AG04450 (cell line): ENCODE measurements around the gene GBA2. TPM values are rescaled to one million over a fixed set of nuclear protein-coding genes. Genes with fewer than 3 reads are reported as not detected.

Experiments
- CTCF ChIA-PET: fragments of 300-600, 350-600 bp; formaldehyde crosslinking; extraction: SDS; loops from one replicate; lab custom pipeline; 2022; ENCODE audit warnings: antibody characterized with exemption, inconsistent platforms; lab: Charles Lee
- POLR2A ChIA-PET: fragments of 350-600 bp; formaldehyde crosslinking; extraction: SDS; loops from one replicate; lab custom pipeline; 2021; ENCODE audit warnings: antibody characterized with exemption, inconsistent platforms; lab: Yijun Ruan, JAX
- DNase-seq: peaks from one replicate; pipeline ENCODE4 v3.0.0-alpha.2; 2011; ENCODE audit warnings: low read depth, low spot score
- H3K27ac ChIP-seq: one replicate; pipeline ENCODE4 v1.5.1; 2012; ENCODE audit warnings: low read depth, low read length, control low read depth
- H3K27me3 ChIP-seq: one replicate; pipeline ENCODE4 v1.6.0; 2012; ENCODE audit warnings: low read length; ENCODE audit not compliant: control insufficient read depth, insufficient read depth
- H3K4me3 ChIP-seq: 2 replicates; pipeline ENCODE4 v1.5.1; 2011; ENCODE audit warnings: mild to moderate bottlenecking, low read depth, low read length, control low read depth
- H3K9me3 ChIP-seq: 2 replicates; pipeline ENCODE4 v1.5.1; 2012; ENCODE audit warnings: low read length; ENCODE audit not compliant: control insufficient read depth, insufficient read depth
- polyA plus RNA-seq: library from polyadenylated mRNA; depleted of rRNA; stranded (reverse); fragments of >200 nt; gene quantifications from 2 replicates; pipeline ENCODE4 v1.2.3, GENCODE V29; 2011
- TF ChIP-seq, protein P1 (sequence below): IDR thresholded peaks from 2 replicates; pipeline ENCODE4 v1.5.1; 2011; ENCODE audit warnings: low read depth, low read length, control low read depth, inconsistent platforms

GBA2 gene
- polyA plus RNA-seq, 1 experiment: 34.7 TPM

DNA sequence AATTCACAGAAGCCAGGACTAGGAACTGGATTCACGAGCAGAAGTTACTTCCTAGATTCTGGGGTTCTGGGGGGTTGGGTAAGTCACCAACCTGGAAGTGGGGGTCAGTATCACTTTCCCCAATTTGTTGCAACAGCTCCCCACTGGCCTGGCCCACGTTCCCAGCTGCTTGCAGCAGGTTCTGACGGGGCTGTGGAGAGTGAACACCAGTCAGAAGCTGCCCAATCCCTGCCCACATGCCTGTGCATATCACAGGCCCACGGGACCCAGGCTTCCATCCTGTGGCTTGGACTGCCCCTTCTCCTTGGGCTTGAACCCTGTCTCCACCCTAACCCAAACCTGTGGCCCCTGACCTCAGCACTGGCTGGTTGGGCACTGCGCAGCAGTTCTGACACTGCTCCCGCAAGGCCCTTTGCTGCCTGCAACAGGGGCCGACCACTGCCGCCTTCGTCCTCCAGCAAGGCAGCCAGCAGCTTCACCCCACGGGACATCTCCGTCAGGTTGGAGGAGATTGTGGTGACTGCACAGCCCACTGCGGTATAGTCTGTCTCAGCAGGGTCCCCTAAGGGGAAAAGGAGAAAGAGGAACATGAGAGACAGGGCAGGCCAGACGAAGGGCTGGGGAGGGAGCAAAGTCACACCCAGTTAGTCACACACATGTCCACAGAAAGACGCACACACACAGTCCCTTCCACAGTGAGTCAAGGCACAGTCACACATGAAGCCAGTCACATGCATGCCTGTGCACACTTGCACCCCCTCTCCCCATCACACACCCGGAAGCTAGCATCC lies 30.1 kb downstream of the GBA2 start:
- ChIA-PET POLR2A (interaction anchor here (1.4 to 3.1 kb wide), 2 partner anchors 9 to 13 kb away, joined by 4 to 11 read pairs; partner anchors contain the start of genes CREB3 and TLN1), CTCF (interaction anchor here (0.6 to 4.5 kb wide), 3 partner anchors 22 to 1115 kb away, joined by 3 to 24 read pairs (median 17); no protein-coding TSS in a partner anchor)
- TF ChIP-seq, protein P1, sequence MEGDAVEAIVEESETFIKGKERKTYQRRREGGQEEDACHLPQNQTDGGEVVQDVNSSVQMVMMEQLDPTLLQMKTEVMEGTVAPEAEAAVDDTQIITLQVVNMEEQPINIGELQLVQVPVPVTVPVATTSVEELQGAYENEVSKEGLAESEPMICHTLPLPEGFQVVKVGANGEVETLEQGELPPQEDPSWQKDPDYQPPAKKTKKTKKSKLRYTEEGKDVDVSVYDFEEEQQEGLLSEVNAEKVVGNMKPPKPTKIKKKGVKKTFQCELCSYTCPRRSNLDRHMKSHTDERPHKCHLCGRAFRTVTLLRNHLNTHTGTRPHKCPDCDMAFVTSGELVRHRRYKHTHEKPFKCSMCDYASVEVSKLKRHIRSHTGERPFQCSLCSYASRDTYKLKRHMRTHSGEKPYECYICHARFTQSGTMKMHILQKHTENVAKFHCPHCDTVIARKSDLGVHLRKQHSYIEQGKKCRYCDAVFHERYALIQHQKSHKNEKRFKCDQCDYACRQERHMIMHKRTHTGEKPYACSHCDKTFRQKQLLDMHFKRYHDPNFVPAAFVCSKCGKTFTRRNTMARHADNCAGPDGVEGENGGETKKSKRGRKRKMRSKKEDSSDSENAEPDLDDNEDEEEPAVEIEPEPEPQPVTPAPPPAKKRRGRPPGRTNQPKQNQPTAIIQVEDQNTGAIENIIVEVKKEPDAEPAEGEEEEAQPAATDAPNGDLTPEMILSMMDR: no peak
- Histone ChIP-seq H3K4me3 (no peak overlapping the region), H3K9me3 (no peaks in the 10 kb centered on the region), H3K27ac (no peak overlapping the region), H3K27me3 (no peaks in the 10 kb centered on the region)
- DNase-seq: no peak

DNA sequence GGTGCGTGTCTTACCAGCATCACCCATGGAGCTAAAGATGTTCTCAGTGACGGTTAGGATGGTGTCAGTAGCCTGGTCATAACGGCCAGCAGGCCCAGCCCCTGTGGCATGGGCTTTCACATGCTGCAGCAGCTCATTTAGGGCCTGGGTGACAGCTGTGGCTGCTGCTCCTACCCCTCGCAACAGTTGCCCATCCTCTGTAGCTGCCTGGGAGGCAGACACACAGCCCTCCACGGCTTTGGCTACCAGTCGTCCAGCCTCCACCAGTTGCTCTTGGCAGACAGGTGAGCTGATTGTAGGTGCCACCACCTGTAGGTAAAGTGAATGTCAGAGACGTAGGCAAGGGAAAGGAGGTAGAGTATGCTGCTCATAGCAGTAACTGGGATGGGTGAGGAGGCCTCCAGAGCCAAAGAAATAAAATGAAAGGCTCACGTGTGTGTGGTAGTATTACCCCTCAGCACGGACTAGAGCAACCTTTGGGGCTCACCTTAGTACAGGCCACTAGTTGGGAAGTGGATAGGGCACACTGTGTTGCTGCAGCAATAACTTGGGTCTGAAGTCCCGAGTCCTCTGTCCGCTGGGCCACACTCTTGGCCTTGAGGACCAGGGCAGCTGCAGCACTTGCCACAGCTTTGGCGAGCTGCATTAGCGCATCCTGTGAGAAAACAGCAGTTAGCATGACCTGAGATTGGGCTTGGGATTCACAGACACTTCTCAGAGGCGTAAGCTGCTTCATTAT lies 31.7 kb downstream of the GBA2 start:
- CTCF ChIA-PET: interaction anchor here (0.9 to 2.3 kb wide), 2 partner anchors 21 to 58 kb away, joined by 3 to 17 read pairs; no protein-coding TSS in a partner anchor
- TF ChIP-seq, protein P1: no peak
- H3K27ac ChIP-seq: no peak overlapping the region
- DNase-seq: no peak
- POLR2A ChIA-PET: interaction anchor here (1.4 to 3.1 kb wide), 2 partner anchors 11 to 15 kb away, joined by 4 to 11 read pairs; partner anchors contain the start of genes CREB3 and TLN1
- no peak overlapping the region for H3K4me3 ChIP-seq
- H3K27me3 ChIP-seq: no peaks in the 10 kb centered on the region
- H3K9me3 ChIP-seq: no peaks in the 10 kb centered on the region

DNA sequence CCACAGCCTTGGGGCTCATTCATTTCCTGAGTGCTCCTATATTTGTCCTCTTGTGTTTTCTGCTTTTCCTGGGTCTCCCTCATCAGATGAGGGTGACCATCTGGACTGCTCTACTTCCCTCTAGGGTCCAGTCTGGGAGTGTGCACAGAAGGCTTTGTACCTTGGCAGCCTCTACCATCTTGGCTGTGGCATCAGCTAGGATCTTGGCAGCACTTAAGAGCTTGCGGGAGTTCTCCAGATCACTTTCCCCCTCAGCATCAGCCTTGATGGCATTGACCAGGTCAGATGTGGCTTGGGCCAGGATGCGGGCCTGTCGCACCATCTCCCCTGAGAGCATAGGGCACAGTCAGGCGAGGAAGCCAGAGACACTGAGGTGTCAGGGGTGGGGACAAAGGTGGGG lies 32.8 kb downstream of the GBA2 start:
- Histone ChIP-seq H3K27ac (peak overlapping the region; percentile 21), H3K4me3 (no peak overlapping the region), H3K27me3 (no peaks in the 10 kb centered on the region), H3K9me3 (no peaks in the 10 kb centered on the region)
- DNase-seq: no peak
- ChIA-PET POLR2A (interaction anchor here (1.3 to 3.1 kb wide), 2 partner anchors 12 to 19 kb away, joined by 3 to 11 read pairs; no protein-coding TSS in a partner anchor), CTCF (interaction anchor here (0.9 to 1.7 kb wide), 3 partner anchors 11 to 57 kb away, joined by 3 to 10 read pairs (median 4); no protein-coding TSS in a partner anchor)
- TF ChIP-seq, protein P1: 0 out of 2 replicates have a peak, but pooled peaks have one; percentile 12

DNA sequence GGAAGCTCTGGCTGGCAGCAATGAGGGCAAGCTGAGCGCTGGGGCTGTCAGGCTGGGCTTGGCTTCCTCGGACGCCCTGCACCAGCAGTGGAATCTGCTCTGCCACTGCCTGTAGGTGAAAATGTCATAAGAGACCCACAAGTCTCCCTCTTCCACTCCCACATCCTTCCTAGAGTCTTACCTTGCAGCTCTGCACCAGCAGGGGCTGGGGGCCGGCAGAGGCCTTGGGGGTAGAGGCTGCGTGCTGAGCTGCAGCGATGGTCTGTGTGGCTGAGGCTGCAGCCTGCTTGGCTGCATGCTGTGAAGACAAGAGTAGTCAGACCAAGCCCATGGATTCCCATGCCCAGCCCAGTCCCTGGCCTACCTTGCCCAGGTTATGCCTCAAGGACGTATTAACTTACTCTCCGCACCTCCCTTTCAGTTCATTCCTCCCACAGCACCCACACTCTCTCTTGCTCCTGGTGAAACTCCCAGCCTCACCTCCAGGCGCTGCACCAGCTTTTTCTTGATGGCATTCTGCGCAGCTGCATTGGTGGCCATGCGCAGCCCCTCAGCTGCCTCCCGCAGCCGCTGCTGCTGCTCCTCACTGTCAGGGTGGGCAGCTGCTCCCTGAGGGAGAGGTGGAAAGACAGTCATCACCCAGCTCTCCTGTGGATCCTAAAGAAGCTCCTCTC lies 34.3 kb downstream of the GBA2 start:
- Histone ChIP-seq H3K9me3 (no peaks in the 10 kb centered on the region), H3K4me3 (no peak overlapping the region), H3K27ac (no peak overlapping the region), H3K27me3 (no peaks in the 10 kb centered on the region)
- DNase-seq: no peak
- CTCF ChIA-PET: interaction anchor here (0.9 to 1.7 kb wide), 3 partner anchors 13 to 19 kb away, joined by 3 to 10 read pairs (median 4); no protein-coding TSS in a partner anchor
- TF ChIP-seq, protein P1: no peak
- POLR2A ChIA-PET: interaction anchor here (0.6 to 3.2 kb wide), 4 partner anchors 13 to 23 kb away, joined by 3 to 17 read pairs (median 4); no protein-coding TSS in a partner anchor
